ENCODE results near the gene UTRN. TPM values are rescaled to one million over a fixed set of nuclear protein-coding genes. Genes with fewer than 3 reads are reported as not detected.

The UTRN gene
- total and polyA plus RNA-seq, 10 of the 15 experiments (the other 5 are each of a cell fraction or from before 2014, with no cell fraction given), result 1.6 to 52.6 (median 25.5) TPM

- CTCF ChIA-PET, result interaction anchor here (1.1 to 1.7 kb wide), 2 partner anchors 9 to 31 kb away, joined by 4 to 5 read pairs; no protein-coding TSS in a partner anchor
- FAIRE-seq, result no peak
- H3K4me1 ChIP-seq (ENCODE audit: control insufficient read depth, insufficient read depth, low read length), result no peaks in the 10 kb centered on the region
Measured at GRCh38 chr6:144297511-144298100, 12.5 kb downstream of the UTRN start.

More at GRCh38 chr6:144297511-144298100, 12.5 kb downstream of the UTRN start:
- Histone ChIP-seq H3K36me3 (ENCODE audit: control insufficient read depth in 2 of 2, insufficient read depth in 2 of 2, low read length in 1 of 2) (no peaks in the 10 kb centered on the region), H3K27me3 (replicated peaks in 1 of 2; ENCODE audit: control insufficient read depth in 2 of 2, insufficient read depth in 2 of 2, low read length in 1 of 2) (no peaks in the 10 kb centered on the region), H3K4me3 (no peak overlapping the region), H2AFZ (ENCODE audit: control insufficient read depth, low read depth, low read length) (no peak overlapping the region), H3K27ac (ENCODE audit: control insufficient read depth, insufficient read depth) (no peak overlapping the region), H3K9ac (ENCODE audit: control insufficient read depth, insufficient read depth, low read length) (no peak overlapping the region), H4K20me1 (ENCODE audit: control insufficient read depth, insufficient read depth) (no peaks in the 10 kb centered on the region), H3K79me2 (ENCODE audit: control insufficient read depth, insufficient read depth, low read length) (no peaks in the 10 kb centered on the region), H3K4me2 (ENCODE audit: control insufficient read depth, insufficient read depth) (no peak overlapping the region), H3K9me3 (replicated peaks; ENCODE audit: control insufficient read depth, insufficient read depth, low read length) (no peaks in the 10 kb centered on the region; the same call in 1 of the 3 replicates)
- intact Hi-C loops (cut with micrococcal nuclease; ENCODE audit: unreplicated experiment) (no loop called here), in situ Hi-C loops (cut with MboI) (no loop called here)
- ChIA-PET SMC1A (ENCODE audit: uncharacterized antibody, unreplicated experiment) (interaction anchor here (1.1 to 1.4 kb wide), 2 partner anchors 8 to 17 kb away, joined by 3 to 4 read pairs; no protein-coding TSS in a partner anchor), POLR2A (no interaction called here), RAD21 (ENCODE audit: unreplicated experiment) (no interaction called here)
- DNase-seq (ENCODE audit: low read depth, low spot score) (no peak), ATAC-seq (no peak)
- 68% methylated on average over 3 of the region's 3 CpGs for WGBS (ENCODE audit: insufficient coverage, insufficient replicate concordance, low lambda C conversion rate, missing lambda C conversion rate)
- TF ChIP-seq SKIL (IDR thresholded peaks at IDR 0.05; ENCODE audit: low read depth, poor library complexity, severe bottlenecking) (no peak), ZBTB4 (CRISPR knock-in tag; IDR thresholded peaks at IDR 0.05) (no peak), SIX5 (IDR thresholded peaks at IDR 0.05; ENCODE audit: low read depth, low read length, severe bottlenecking) (no peak), POLR2A (IDR thresholded peaks at IDR 0.05; ENCODE audit: low read depth, low read length) (no peak), ZNF384 (IDR thresholded peaks at IDR 0.05; ENCODE audit: borderline replicate concordance, low read depth, low read length) (no peak), IKZF1 (conservative IDR thresholded peaks at IDR 0.05) (no peak), MLLT1 (IDR thresholded peaks at IDR 0.05) (no peak), ZNF24 (IDR thresholded peaks at IDR 0.05) (no peak), STAT3 (IDR thresholded peaks at IDR 0.05; ENCODE audit: low read depth, low read length) (no peak)
- BruUV-seq (replicated peaks), result no TSS peak

Measured in GM12878 (cell line).